ENCODE data around the gene PKDREJ.

DNA sequence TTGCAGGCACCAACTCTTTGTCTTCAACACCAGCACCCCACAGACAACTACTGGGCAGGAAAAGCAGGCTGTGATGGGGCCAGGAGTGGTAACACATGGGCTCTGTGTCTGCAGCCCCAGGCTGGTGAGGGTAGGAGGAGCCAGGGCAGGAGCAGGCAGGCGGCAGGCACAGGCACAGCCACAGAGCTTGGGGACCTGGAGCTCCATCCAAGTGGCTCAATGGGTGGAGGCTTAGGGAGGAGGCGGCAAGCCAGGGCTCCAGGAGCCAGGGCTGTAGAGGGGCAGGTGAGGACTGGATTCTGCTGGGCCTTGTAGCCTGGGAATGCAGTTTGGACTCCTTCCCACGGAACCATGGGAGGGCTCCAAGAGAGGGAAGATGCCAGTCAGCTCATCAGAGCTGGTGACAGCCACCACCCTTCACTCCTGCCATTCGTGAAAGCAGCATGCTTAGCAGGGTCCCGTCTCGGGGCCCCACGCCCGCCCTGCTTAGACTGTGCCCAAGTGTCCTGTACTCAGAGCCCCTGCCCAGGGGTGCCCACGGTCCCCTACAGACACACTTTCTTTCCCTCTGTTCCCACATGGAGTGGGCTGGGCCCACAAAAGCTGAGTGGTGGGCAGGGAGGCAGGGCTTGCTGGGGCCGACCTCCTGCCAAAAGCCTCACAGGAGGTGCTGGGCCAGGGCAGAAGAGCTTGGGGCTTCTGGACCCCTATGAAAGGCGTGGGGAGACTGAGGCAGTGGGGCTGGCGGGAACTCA, 17.1 kb upstream of the PKDREJ start:
- TF ChIP-seq, protein P1, sequence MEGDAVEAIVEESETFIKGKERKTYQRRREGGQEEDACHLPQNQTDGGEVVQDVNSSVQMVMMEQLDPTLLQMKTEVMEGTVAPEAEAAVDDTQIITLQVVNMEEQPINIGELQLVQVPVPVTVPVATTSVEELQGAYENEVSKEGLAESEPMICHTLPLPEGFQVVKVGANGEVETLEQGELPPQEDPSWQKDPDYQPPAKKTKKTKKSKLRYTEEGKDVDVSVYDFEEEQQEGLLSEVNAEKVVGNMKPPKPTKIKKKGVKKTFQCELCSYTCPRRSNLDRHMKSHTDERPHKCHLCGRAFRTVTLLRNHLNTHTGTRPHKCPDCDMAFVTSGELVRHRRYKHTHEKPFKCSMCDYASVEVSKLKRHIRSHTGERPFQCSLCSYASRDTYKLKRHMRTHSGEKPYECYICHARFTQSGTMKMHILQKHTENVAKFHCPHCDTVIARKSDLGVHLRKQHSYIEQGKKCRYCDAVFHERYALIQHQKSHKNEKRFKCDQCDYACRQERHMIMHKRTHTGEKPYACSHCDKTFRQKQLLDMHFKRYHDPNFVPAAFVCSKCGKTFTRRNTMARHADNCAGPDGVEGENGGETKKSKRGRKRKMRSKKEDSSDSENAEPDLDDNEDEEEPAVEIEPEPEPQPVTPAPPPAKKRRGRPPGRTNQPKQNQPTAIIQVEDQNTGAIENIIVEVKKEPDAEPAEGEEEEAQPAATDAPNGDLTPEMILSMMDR (IDR thresholded peaks at IDR 0.05), result no peak
- no peak for TF ChIP-seq POLR2A (IDR thresholded peaks at IDR 0.05)
